GM23248 (cell line): Measurements from ENCODE around the gene RPL35.

Experiments used
- EZH2 ChIP-seq: fragments of 200-600 bp; sonication (generic); IDR thresholded peaks from 2 replicates; pipeline ENCODE4 v1.6.1; 2018; ENCODE audit warnings: antibody characterized with exemption, mild to moderate bottlenecking; ENCODE audit not compliant: insufficient read depth, poor library complexity, severe bottlenecking
- EZH2phosphoT487 ChIP-seq: fragments of 200-600 bp; sonication (generic); IDR thresholded peaks from 2 replicates; pipeline ENCODE4 v1.6.1; 2018; ENCODE audit warnings: antibody characterized with exemption, moderate library complexity, mild to moderate bottlenecking, low read depth; ENCODE audit not compliant: insufficient read depth

- no peak for TF ChIP-seq EZH2phosphoT487
- TF ChIP-seq EZH2 = no peak
These were observed 46.3 kb upstream of the RPL35 start for GRCh38 chr9:124908098-124908497.
